Endothelial cell of umbilical vein (primary cell): ENCODE measurements around the gene KLHL41.

ENCODE experiments used
- CTCF ChIP-seq, 2 donors: IDR thresholded peaks; 1 replicate in 1 of 2; 2 replicates in 1 of 2; pipeline ENCODE4 v1.5.1; 2011; ENCODE audit warnings: low read length in 2 of 2, mild to moderate bottlenecking in 2 of 2, moderate library complexity in 2 of 2, control low read depth in 1 of 2, inconsistent platforms in 1 of 2, low read depth in 1 of 2; ENCODE audit not compliant: insufficient read depth in 1 of 2; ENCODE audit errors: extremely low read depth in 1 of 2
- EZH2 ChIP-seq: IDR thresholded peaks from 2 replicates; pipeline ENCODE4 v1.6.1; 2012; ENCODE audit warnings: borderline replicate concordance, low read depth, mild to moderate bottlenecking, moderate library complexity, low read length, inconsistent platforms; ENCODE audit not compliant: severe bottlenecking
- MYC ChIP-seq: IDR thresholded peaks from one replicate; pipeline ENCODE4 v1.6.1; 2011; ENCODE audit warnings: mild to moderate bottlenecking, low read depth, low read length

- TF ChIP-seq EZH2 (no peak), CTCF (IDR thresholded peaks at IDR 0.05; ENCODE audit: extremely low read depth in 1 of 2, insufficient read depth in 1 of 2, low read depth in 1 of 2, low read length in 2 of 2) (no peak), MYC (no peak)
Measured at GRCh38 chr2:169476459-169476858, 33.0 kb upstream of the KLHL41 start.
